Measurements from ENCODE around the gene CHSY1. TPM values are rescaled to one million over a fixed set of nuclear protein-coding genes. Genes with fewer than 3 reads are reported as not detected.

The CHSY1 gene
- total RNA-seq, 1 donor from 2014 or later: 23.3 TPM

GRCh38 chr15:101138913-101139880 lies 112.7 kb downstream of the CHSY1 start:
- no peak overlapping the region for H3K9ac ChIP-seq
- H3K9me3 ChIP-seq (ENCODE audit: low read depth): no peaks in the 10 kb centered on the region
- Mint-ChIP-seq H3K27ac (peak overlapping the region; percentile 88), H3K36me3 (peaks cover 2% of the 10 kb centered on the region), H3K9me3 (peaks cover 4% of the 10 kb centered on the region), H3K4me1 (peaks cover 28% of the 10 kb centered on the region), H3K27me3 (ENCODE audit: insufficient read depth, low read depth) (peaks cover 7% of the 10 kb centered on the region), H3K4me3 (no peak overlapping the region)
- H3F3A ChIP-seq (ENCODE audit: low read depth): no peaks in the 10 kb centered on the region
- TF ChIP-seq, protein P1, sequence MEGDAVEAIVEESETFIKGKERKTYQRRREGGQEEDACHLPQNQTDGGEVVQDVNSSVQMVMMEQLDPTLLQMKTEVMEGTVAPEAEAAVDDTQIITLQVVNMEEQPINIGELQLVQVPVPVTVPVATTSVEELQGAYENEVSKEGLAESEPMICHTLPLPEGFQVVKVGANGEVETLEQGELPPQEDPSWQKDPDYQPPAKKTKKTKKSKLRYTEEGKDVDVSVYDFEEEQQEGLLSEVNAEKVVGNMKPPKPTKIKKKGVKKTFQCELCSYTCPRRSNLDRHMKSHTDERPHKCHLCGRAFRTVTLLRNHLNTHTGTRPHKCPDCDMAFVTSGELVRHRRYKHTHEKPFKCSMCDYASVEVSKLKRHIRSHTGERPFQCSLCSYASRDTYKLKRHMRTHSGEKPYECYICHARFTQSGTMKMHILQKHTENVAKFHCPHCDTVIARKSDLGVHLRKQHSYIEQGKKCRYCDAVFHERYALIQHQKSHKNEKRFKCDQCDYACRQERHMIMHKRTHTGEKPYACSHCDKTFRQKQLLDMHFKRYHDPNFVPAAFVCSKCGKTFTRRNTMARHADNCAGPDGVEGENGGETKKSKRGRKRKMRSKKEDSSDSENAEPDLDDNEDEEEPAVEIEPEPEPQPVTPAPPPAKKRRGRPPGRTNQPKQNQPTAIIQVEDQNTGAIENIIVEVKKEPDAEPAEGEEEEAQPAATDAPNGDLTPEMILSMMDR (IDR thresholded peaks at IDR 0.05): no peak
- no peak for TF ChIP-seq EZH2phosphoT487 (IDR thresholded peaks at IDR 0.05)
- TF ChIP-seq EZH2 (IDR thresholded peaks at IDR 0.05): no peak
- H3K4me1 ChIP-seq: peaks cover 5% of the 10 kb centered on the region
- no peak overlapping the region for H3K4me2 ChIP-seq
- H3K4me3 ChIP-seq: no peak overlapping the region
- DNase-seq (ENCODE audit: low spot score): no peak
- no peaks in the 10 kb centered on the region for H3K36me3 ChIP-seq
- H4K20me1 ChIP-seq (ENCODE audit: low read depth): no peaks in the 10 kb centered on the region
- no peaks in the 10 kb centered on the region for H3K27me3 ChIP-seq
- H3K79me2 ChIP-seq (ENCODE audit: low read depth): no peaks in the 10 kb centered on the region
- no peak overlapping the region for H3K27ac ChIP-seq
- no peak overlapping the region for H2AFZ ChIP-seq (replicated peaks)

DNA sequence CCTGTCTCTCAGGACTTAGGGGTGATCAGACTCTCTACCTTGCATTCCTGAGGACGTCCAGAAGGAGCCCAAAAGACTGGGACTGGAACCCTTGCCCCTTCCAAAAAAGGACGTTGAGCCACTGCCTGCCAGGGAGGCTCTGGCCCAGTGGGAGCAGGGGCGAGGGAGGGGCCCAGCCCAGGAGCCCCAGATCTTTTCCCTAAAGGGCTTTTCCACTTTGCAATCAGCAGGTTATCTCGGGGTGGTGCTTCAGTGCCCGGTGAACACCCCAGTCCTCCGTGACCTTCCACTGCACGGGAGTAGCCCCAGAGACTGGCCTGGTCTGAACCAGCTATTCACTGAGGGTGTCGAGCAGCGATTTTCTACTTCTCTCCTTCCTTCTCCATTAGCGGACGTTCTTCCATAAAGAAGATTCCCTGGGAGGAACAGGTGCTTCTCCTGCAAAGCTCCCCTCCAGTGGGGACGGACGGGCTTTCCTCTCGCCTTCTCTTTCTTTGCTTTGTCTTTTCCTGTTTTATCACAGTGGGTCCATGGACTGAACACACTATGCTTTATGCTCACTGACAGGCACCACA lies 113.7 kb downstream of the CHSY1 start:
- H3K79me2 ChIP-seq (ENCODE audit: low read depth): no peaks in the 10 kb centered on the region
- H3K36me3 ChIP-seq: no peaks in the 10 kb centered on the region
- H3K4me1 ChIP-seq: peaks cover 5% of the 10 kb centered on the region
- no peak overlapping the region for H3K4me3 Mint-ChIP-seq
- no peak overlapping the region for H3K27ac Mint-ChIP-seq
- H3K9me3 Mint-ChIP-seq: peaks cover 7% of the 10 kb centered on the region
- H2AFZ ChIP-seq (replicated peaks): no peak overlapping the region
- H3K9me3 ChIP-seq (ENCODE audit: low read depth): no peaks in the 10 kb centered on the region
- no peak overlapping the region for H3K27ac ChIP-seq
- H3K9ac ChIP-seq: no peak overlapping the region
- H3F3A ChIP-seq (ENCODE audit: low read depth): no peaks in the 10 kb centered on the region
- no peaks in the 10 kb centered on the region for H4K20me1 ChIP-seq (ENCODE audit: low read depth)
- no peak for DNase-seq (ENCODE audit: low spot score)
- TF ChIP-seq EZH2phosphoT487 (IDR thresholded peaks at IDR 0.05): no peak
- TF ChIP-seq, protein P1 (IDR thresholded peaks at IDR 0.05): no peak
- TF ChIP-seq EZH2 (IDR thresholded peaks at IDR 0.05): no peak
- H3K27me3 Mint-ChIP-seq (ENCODE audit: insufficient read depth, low read depth): peaks cover 7% of the 10 kb centered on the region
- no peak overlapping the region for H3K4me3 ChIP-seq
- no peaks in the 10 kb centered on the region for H3K27me3 ChIP-seq
- H3K36me3 Mint-ChIP-seq: peaks cover 2% of the 10 kb centered on the region
- H3K4me2 ChIP-seq: no peak overlapping the region
- H3K4me1 Mint-ChIP-seq: peaks cover 30% of the 10 kb centered on the region

DNA sequence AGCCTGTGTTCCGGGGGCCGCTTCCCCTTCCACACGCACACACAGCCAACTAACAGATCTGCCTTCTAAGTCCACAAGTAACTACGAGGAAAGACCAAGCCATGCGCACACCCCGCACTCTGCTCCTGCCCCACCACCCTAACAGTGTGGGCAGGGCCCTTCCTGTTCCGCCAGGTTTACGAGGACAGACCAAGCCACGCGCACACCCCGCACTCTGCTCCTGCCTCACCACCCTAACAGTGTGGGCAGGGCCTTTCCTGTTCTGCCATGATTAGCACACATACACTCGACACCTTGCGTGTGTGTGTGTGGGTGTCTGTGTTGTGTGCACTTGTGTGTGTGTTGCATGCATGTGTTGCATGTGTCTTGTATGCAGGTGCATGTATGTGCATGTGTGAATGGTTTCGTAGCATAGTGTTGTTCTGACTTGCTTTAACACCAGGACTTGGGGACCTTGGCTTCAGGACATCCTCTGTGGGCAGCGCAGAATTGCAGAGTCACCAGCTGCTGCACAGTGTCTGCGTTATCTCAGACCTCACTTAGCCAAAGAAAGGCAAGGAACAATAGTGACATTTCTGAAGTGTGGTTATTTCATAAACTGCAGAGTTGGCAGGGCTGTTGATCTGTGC lies 114.4 kb downstream of the CHSY1 start:
- peaks cover 7% of the 10 kb centered on the region for H3K27me3 Mint-ChIP-seq (ENCODE audit: insufficient read depth, low read depth)
- Histone ChIP-seq H2AFZ (replicated peaks) (no peak overlapping the region), H3K36me3 (no peaks in the 10 kb centered on the region), H3K79me2 (ENCODE audit: low read depth) (no peaks in the 10 kb centered on the region), H3K27me3 (no peaks in the 10 kb centered on the region), H3K9ac (no peak overlapping the region), H3K4me1 (peaks cover 5% of the 10 kb centered on the region), H3K4me3 (no peak overlapping the region), H4K20me1 (ENCODE audit: low read depth) (no peaks in the 10 kb centered on the region), H3K4me2 (no peak overlapping the region), H3F3A (ENCODE audit: low read depth) (no peaks in the 10 kb centered on the region), H3K27ac (no peak overlapping the region), H3K9me3 (ENCODE audit: low read depth) (no peaks in the 10 kb centered on the region)
- TF ChIP-seq EZH2 (IDR thresholded peaks at IDR 0.05): no peak
- TF ChIP-seq, protein P1 (IDR thresholded peaks at IDR 0.05): no peak
- no peak for TF ChIP-seq EZH2phosphoT487 (IDR thresholded peaks at IDR 0.05)
- H3K4me1 Mint-ChIP-seq: peaks cover 30% of the 10 kb centered on the region
- H3K27ac Mint-ChIP-seq: no peak overlapping the region
- peaks cover 2% of the 10 kb centered on the region for H3K36me3 Mint-ChIP-seq
- no peak for DNase-seq (ENCODE audit: low spot score)
- H3K9me3 Mint-ChIP-seq: peaks cover 7% of the 10 kb centered on the region
- no peak overlapping the region for H3K4me3 Mint-ChIP-seq

Data from neural progenitor cell (in vitro differentiated cells).